Suprapubic skin (tissue), 4 donors: ENCODE results near the gene PPFIA4. TPM values are rescaled to one million over a fixed set of nuclear protein-coding genes. Genes with fewer than 3 reads are reported as not detected.
A peak's percentile ranks its signal among the peaks of the same experiment; 100 is the strongest.

Source experiments
- DNase-seq, 2 donors: peaks; one replicate each; pipeline ENCODE4 v3.0.0-alpha.2; 2019; ENCODE audit warnings: low spot score in 2 of 2
- H3K27ac ChIP-seq: fragments of 200-600 bp; sonication (generic); one replicate; pipeline ENCODE4 v1.5.1; 2019
- H3K27me3 ChIP-seq: fragments of 200-600 bp; sonication (generic); one replicate; pipeline ENCODE4 v1.5.1; 2019
- H3K36me3 ChIP-seq: fragments of 200-600 bp; sonication (generic); one replicate; pipeline ENCODE4 v1.5.1; 2019
- H3K4me1 ChIP-seq: fragments of 200-600 bp; sonication (generic); one replicate; pipeline ENCODE4 v1.5.1; 2019
- H3K4me3 ChIP-seq: fragments of 200-600 bp; sonication (generic); one replicate; pipeline ENCODE4 v1.5.1; 2019; ENCODE audit warnings: mild to moderate bottlenecking
- H3K9me3 ChIP-seq: fragments of 200-600 bp; sonication (generic); one replicate; pipeline ENCODE4 v1.5.1; 2019
- CTCF ChIP-seq, 2 donors: fragments of 200-600 bp in 1 of 2; fragments of 450-650 bp in 1 of 2; sonication (generic) in 1 of 2; IDR thresholded peaks; one replicate each; pipeline ENCODE4 v1.5.1; 2016 to 2019; ENCODE audit warnings: antibody characterized with exemption in 2 of 2, mild to moderate bottlenecking in 1 of 2, moderate library complexity in 1 of 2
- EP300 ChIP-seq: sonication (generic); formaldehyde crosslinking; IDR thresholded peaks from one replicate; pipeline ENCODE4 v1.6.1; 2017; ENCODE audit warnings: antibody characterized with exemption
- POLR2A ChIP-seq, 2 donors: fragments of 450-650 bp; IDR thresholded peaks; one replicate each; pipeline ENCODE4 v1.6.1; 2017; ENCODE audit warnings: antibody characterized with exemption in 2 of 2, mild to moderate bottlenecking in 2 of 2, moderate library complexity in 2 of 2
- POLR2AphosphoS5 ChIP-seq, 3 donors: sonication (generic); formaldehyde crosslinking; IDR thresholded peaks; one replicate each; pipeline ENCODE4 v1.6.1; 2017; ENCODE audit warnings: antibody characterized with exemption in 3 of 3
- WGBS: methylation state at CpG from one replicate; pipeline ENCODE4 v1.1.5; 2018; 5-methylcytosine and 5-hydroxymethylcytosine counted together
- total RNA-seq, 4 donors: library from RNA; depleted of rRNA; stranded (reverse); fragments of >200 nt; gene quantifications; one replicate each; pipeline ENCODE4 v1.1.0, GENCODE V29; 2016

The PPFIA4 gene
- total RNA-seq, 4 donors from 2014 or later, result 0.26 to 38.7 (median 1.5) TPM

DNA sequence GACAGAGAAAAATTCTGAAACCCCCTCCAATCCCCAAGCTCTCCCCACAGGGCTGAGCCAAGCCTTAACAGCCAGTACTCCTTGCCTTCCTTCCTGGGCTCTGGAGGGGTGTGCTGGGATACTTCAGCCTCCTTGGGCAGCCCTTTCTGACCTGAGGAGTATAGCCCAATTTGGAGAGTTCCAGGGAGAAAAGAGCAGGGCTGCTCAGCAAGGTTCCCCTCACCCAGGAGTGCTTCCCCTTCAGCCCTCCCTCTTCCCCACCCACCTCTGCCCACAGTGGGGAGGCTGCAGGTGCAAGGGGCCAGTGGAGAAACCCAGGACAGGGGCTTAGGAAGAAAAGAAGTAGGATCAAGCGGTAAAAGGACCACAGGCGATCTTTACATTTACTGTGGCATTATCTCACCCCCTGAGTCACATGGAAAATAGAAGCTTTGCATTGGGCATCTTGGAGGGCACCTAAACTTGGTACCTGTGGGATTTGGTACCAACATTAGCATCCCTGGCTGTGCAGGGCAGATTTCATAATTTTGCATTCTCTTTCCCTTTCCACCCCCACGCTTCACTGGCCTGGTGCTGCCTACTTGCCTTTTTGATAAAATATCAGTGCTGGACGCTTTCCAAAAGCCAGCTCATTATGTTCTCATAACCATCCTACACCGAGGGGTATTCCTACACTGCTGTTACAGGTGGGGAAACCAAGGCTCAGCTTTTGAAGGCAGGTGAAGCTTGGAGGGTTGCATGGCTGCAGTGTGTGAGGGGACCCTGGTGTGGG, 98.4 kb downstream of the PPFIA4 start:
- TF ChIP-seq CTCF (IDR thresholded peaks at IDR 0.05), result no peak
- no peak for TF ChIP-seq POLR2A (IDR thresholded peaks at IDR 0.05)
- no peak for TF ChIP-seq POLR2AphosphoS5 (IDR thresholded peaks at IDR 0.05)
- no peak for TF ChIP-seq EP300
- H3K27ac ChIP-seq, result no peak overlapping the region
- H3K27me3 ChIP-seq, result peaks cover 72% of the 10 kb centered on the region
- DNase-seq, result no peak
- 68% methylated on average over 5 of the region's 5 CpGs for WGBS
- H3K4me3 ChIP-seq, result no peak overlapping the region
- peaks cover 23% of the 10 kb centered on the region for H3K4me1 ChIP-seq
- H3K9me3 ChIP-seq, result no peaks in the 10 kb centered on the region
- H3K36me3 ChIP-seq, result no peaks in the 10 kb centered on the region

DNA sequence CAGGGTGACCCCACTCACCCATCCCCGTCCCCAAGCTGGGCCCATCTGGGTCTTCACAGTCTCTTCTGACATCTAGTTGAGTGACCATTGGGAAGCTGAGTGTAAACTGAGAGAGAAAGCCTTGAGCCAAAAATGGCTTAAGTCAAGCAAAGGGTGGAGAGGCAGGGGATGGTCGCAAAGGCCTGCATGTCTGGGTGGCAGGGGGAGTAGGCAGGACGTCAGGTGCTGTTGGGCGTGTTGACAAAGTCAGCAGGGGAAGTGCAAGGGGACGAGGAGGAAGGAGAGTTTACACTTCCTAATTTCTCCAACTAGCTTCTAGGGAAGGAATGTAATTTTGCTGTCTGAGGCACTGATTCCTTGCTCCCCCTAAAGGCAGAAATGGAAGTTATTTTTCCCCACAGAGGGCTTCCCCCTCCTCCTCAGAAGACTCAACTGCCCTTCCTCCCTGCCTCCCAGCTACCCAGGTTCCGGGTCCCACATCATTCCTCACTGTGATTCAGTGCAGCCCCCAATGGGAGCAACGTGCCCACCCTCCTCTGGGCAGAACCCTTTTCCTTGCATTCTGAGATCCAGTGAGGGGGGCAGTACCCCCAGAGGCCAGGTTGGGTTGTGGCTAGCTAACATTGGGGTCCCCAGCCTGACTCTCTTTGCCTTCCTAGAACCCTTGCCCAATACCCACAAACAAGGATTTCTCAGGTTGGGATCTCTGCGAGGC, 100.0 kb downstream of the PPFIA4 start:
- peaks cover 23% of the 10 kb centered on the region for H3K4me1 ChIP-seq
- H3K4me3 ChIP-seq, result no peak overlapping the region
- no peak overlapping the region for H3K27ac ChIP-seq
- H3K9me3 ChIP-seq, result no peaks in the 10 kb centered on the region
- H3K27me3 ChIP-seq, result peaks cover 56% of the 10 kb centered on the region
- peak in 1 of 2 donors; percentile 10 for TF ChIP-seq CTCF (IDR thresholded peaks at IDR 0.05)
- no peak for TF ChIP-seq EP300
- no peak for TF ChIP-seq POLR2AphosphoS5 (IDR thresholded peaks at IDR 0.05)
- TF ChIP-seq POLR2A (IDR thresholded peaks at IDR 0.05), result no peak
- peak in 1 of 2 donors; percentile 43 for DNase-seq
- WGBS, result 30% methylated on average over 8 of the region's 8 CpGs
- no peaks in the 10 kb centered on the region for H3K36me3 ChIP-seq

GRCh38 chr1:203126866-203127665, 100.8 kb downstream of the PPFIA4 start:
- H3K36me3 ChIP-seq, result no peaks in the 10 kb centered on the region
- TF ChIP-seq CTCF (IDR thresholded peaks at IDR 0.05) (no peak), POLR2AphosphoS5 (IDR thresholded peaks at IDR 0.05) (no peak), EP300 (no peak), POLR2A (IDR thresholded peaks at IDR 0.05) (no peak)
- H3K4me1 ChIP-seq, result peaks cover 23% of the 10 kb centered on the region
- DNase-seq, result peak in 1 of 2 donors; percentile 47
- H3K9me3 ChIP-seq, result no peaks in the 10 kb centered on the region
- peaks cover 53% of the 10 kb centered on the region for H3K27me3 ChIP-seq
- WGBS, result 28% methylated on average over 8 of the region's 12 CpGs
- peak overlapping the region; percentile 49 for H3K4me3 ChIP-seq
- no peak overlapping the region for H3K27ac ChIP-seq

- DNase-seq, result peak in 1 of 2 donors; percentile 78
- TF ChIP-seq CTCF (IDR thresholded peaks at IDR 0.05) (no peak), POLR2A (IDR thresholded peaks at IDR 0.05) (no peak), EP300 (no peak), POLR2AphosphoS5 (IDR thresholded peaks at IDR 0.05) (no peak)
- Histone ChIP-seq H3K9me3 (no peaks in the 10 kb centered on the region), H3K4me3 (peak within 1 kb of the TSS; percentile 49), H3K27ac (no peak within 1 kb of the TSS), H3K27me3 (peaks cover 51% of the 10 kb centered on the region), H3K36me3 (no peaks in the 10 kb centered on the region), H3K4me1 (peaks cover 23% of the 10 kb centered on the region)
- 2% methylated on average over 12 of the region's 51 CpGs for WGBS
Measured at GRCh38 chr1:203127666-203128430, 101.6 kb downstream of the PPFIA4 start, which contains the start of gene ADORA1. TSS of gene ADORA1 (plus strand) at chr1:203127726. CDS start at chr1:203128842, 1,116 bp downstream.
